Peyer's patch (tissue), 4 donors: ENCODE results near the gene ENHO. TPM values are rescaled to one million over a fixed set of nuclear protein-coding genes. Genes with fewer than 3 reads are reported as not detected.

Experiments used
- DNase-seq, 3 donors: peaks; one replicate each; pipeline ENCODE4 v3.0.0-alpha.2; 2017 to 2019
- H3K27ac ChIP-seq, 4 donors: fragments of 200-600 bp; sonication (generic); one replicate each; pipeline ENCODE4 v1.5.1; 2016 to 2019
- H3K27me3 ChIP-seq, 2 donors: fragments of 200-600 bp; sonication (generic); one replicate each; pipeline ENCODE4 v1.5.1; 2019
- H3K36me3 ChIP-seq, 3 donors: fragments of 200-600 bp; sonication (generic); one replicate each; pipeline ENCODE4 v1.5.1; 2016 to 2019
- H3K4me1 ChIP-seq, 4 donors: fragments of 200-600 bp; sonication (generic); one replicate each; pipeline ENCODE4 v1.5.1; 2016 to 2019
- H3K4me3 ChIP-seq, 4 donors: fragments of 200-600 bp; sonication (generic); 1 replicate in 3 of 4; 2 replicates in 1 of 4; pipeline ENCODE4 v1.5.1; 2016 to 2019; ENCODE audit warnings: mild to moderate bottlenecking in 1 of 4
- H3K9me3 ChIP-seq, 4 donors: fragments of 200-600 bp; sonication (generic); one replicate each; pipeline ENCODE4 v1.5.1; 2016 to 2019; ENCODE audit warnings: mild to moderate bottlenecking in 1 of 4
- CTCF ChIP-seq, 6 experiments: fragments of 450-650 bp in 4 of 6; fragments of 200-600 bp in 2 of 6; sonication (generic) in 1 of 6; IDR thresholded peaks; one replicate each; pipeline ENCODE4 v1.5.1; 2017 to 2019; ENCODE audit warnings: antibody characterized with exemption in 6 of 6, mild to moderate bottlenecking in 3 of 6, moderate library complexity in 1 of 6
- POLR2A ChIP-seq, 2 donors: fragments of 450-650 bp; IDR thresholded peaks; one replicate each; pipeline ENCODE4 v1.5.1; 2017; ENCODE audit warnings: antibody characterized with exemption in 2 of 2, mild to moderate bottlenecking in 2 of 2, moderate library complexity in 2 of 2
- total RNA-seq, 4 donors: library from RNA; depleted of rRNA; stranded (reverse); fragments of >200 nt; gene quantifications; one replicate each; pipeline ENCODE4 v1.1.0, GENCODE V29; 2016

The ENHO gene
- total RNA-seq, 4 donors from 2014 or later, result 1.8 to 3.3 TPM; not detected in 2

DNA sequence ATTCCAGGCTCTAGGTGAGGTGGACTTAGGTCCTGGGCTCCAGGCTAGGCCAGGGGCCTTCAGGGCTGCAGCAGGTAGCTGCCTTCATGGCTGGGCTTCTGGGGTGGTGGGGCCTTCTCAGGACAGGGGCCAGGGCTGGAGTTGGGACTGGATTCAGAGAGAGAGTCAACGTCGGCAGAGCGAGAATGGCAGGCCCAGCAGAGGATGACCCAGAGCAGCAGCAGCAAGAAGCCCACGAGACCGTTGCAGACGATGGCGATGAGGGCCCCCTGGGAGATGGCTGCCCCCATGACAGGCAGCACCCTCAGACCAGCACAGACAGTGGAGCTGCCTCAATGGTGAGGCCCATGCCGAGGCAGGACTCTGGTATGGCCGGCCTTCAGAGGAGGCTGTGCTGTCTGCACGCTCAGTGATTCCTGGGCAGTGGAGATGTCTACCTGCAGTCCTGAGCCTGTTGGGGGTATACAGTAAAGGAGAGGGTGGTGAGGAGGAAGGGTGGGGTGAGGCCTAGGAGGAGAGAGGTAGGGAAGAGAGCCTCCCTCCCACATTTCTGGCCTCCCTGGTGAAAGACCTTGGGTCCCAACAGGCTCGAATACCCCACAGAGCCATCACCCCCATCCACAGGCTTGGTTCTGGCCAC lies 1.3 kb downstream of the ENHO start:
- no peaks in the 10 kb centered on the region for H3K9me3 ChIP-seq
- no peak for TF ChIP-seq CTCF (IDR thresholded peaks at IDR 0.05)
- no peak for TF ChIP-seq POLR2A (IDR thresholded peaks at IDR 0.05)
- H3K27me3 ChIP-seq, result no peaks in the 10 kb centered on the region
- DNase-seq, result no peak
- H3K36me3 ChIP-seq, result no peaks in the 10 kb centered on the region
- no peak overlapping the region for H3K27ac ChIP-seq
- peaks cover 0 to 12% (median 5%) of the 10 kb centered on the region in 4 donors for H3K4me1 ChIP-seq
- H3K4me3 ChIP-seq, result no peak overlapping the region

- H3K4me3 ChIP-seq, result no peak overlapping the region
- DNase-seq, result no peak
- H3K27ac ChIP-seq, result no peak overlapping the region
- peaks cover 0 to 12% (median 5%) of the 10 kb centered on the region in 4 donors for H3K4me1 ChIP-seq
- H3K9me3 ChIP-seq, result no peaks in the 10 kb centered on the region
- H3K36me3 ChIP-seq, result no peaks in the 10 kb centered on the region
- H3K27me3 ChIP-seq, result no peaks in the 10 kb centered on the region
- TF ChIP-seq CTCF (IDR thresholded peaks at IDR 0.05), result no peak
Measured at GRCh38 chr9:34520505-34521385, 2.0 kb downstream of the ENHO start.

- no peak for DNase-seq
- Histone ChIP-seq H3K4me1 (peaks cover 0 to 12% (median 5%) of the 10 kb centered on the region in 4 donors), H3K27me3 (no peaks in the 10 kb centered on the region), H3K27ac (no peak overlapping the region), H3K36me3 (no peaks in the 10 kb centered on the region), H3K9me3 (no peaks in the 10 kb centered on the region), H3K4me3 (no peak overlapping the region)
- no peak for TF ChIP-seq CTCF (IDR thresholded peaks at IDR 0.05)
- TF ChIP-seq POLR2A (IDR thresholded peaks at IDR 0.05), result no peak
Measured at GRCh38 chr9:34520096-34520495, 2.7 kb downstream of the ENHO start.

DNA sequence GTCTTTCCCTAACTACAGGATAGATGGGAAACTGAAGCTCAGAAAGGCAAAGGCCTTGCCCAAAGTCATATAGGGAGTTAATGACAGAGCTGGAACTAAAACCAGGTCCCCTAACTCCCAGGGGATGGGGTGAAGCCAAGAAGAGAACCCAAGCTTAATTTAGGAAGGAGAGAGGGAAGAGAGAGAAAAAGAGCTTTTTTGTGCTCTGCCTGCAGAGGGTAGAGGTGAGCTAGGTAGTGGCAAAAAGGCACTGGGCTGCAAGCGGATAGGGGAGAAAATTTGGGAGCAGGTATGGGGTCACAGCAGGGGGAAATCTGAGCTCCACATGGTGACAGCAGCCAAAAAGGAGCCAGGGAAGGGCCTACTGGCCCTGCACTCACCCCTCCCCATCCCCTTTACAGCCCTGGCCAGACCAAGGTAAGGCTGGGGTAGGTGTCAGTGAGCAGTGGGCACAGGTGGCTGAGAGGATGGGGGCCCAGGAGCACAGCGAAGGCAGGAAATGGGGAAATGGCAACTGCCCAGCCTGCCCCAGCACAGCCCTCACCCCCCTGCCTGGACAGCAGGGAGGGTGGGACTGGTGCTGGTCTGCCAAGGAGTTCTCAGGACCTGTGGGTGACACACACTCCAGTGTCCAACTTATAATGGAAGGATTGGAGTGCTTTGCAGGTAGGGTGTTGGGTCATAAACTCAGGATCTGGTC lies 3.3 kb downstream of the ENHO start:
- DNase-seq, result no peak
- TF ChIP-seq POLR2A (IDR thresholded peaks at IDR 0.05) (no peak), CTCF (IDR thresholded peaks at IDR 0.05) (no peak)
- no peaks in the 10 kb centered on the region for H3K27me3 ChIP-seq
- H3K27ac ChIP-seq, result no peak overlapping the region
- peaks cover 0 to 12% (median 5%) of the 10 kb centered on the region in 4 donors for H3K4me1 ChIP-seq
- no peak overlapping the region for H3K4me3 ChIP-seq
- H3K36me3 ChIP-seq, result no peaks in the 10 kb centered on the region
- no peaks in the 10 kb centered on the region for H3K9me3 ChIP-seq

GRCh38 chr9:34518896-34519295 lies 3.9 kb downstream of the ENHO start:
- H3K4me1 ChIP-seq, result peaks cover 0 to 12% (median 5%) of the 10 kb centered on the region in 4 donors
- TF ChIP-seq POLR2A (IDR thresholded peaks at IDR 0.05), result no peak
- no peak for TF ChIP-seq CTCF (IDR thresholded peaks at IDR 0.05)
- no peak for DNase-seq

More at GRCh38 chr9:34518896-34519295, 3.9 kb downstream of the ENHO start:
- no peaks in the 10 kb centered on the region for H3K36me3 ChIP-seq
- H3K4me3 ChIP-seq, result no peak overlapping the region
- no peak overlapping the region for H3K27ac ChIP-seq
- no peaks in the 10 kb centered on the region for H3K9me3 ChIP-seq
- no peaks in the 10 kb centered on the region for H3K27me3 ChIP-seq
